ENCODE measurements around the gene BET1. TPM values are rescaled to one million over a fixed set of nuclear protein-coding genes. Genes with fewer than 3 reads are reported as not detected.
"Not testable (repeated sequence)": the region's sequence is repeated elsewhere in the genome, so short reads cannot be mapped to it uniquely, and the experiment has no call there.

BET1 gene, protein sequence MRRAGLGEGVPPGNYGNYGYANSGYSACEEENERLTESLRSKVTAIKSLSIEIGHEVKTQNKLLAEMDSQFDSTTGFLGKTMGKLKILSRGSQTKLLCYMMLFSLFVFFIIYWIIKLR
- total RNA-seq (2014; rRNA removed; shearing (Covaris generic)), result 60.7 and 61.6 TPM in 2 replicates

DNA sequence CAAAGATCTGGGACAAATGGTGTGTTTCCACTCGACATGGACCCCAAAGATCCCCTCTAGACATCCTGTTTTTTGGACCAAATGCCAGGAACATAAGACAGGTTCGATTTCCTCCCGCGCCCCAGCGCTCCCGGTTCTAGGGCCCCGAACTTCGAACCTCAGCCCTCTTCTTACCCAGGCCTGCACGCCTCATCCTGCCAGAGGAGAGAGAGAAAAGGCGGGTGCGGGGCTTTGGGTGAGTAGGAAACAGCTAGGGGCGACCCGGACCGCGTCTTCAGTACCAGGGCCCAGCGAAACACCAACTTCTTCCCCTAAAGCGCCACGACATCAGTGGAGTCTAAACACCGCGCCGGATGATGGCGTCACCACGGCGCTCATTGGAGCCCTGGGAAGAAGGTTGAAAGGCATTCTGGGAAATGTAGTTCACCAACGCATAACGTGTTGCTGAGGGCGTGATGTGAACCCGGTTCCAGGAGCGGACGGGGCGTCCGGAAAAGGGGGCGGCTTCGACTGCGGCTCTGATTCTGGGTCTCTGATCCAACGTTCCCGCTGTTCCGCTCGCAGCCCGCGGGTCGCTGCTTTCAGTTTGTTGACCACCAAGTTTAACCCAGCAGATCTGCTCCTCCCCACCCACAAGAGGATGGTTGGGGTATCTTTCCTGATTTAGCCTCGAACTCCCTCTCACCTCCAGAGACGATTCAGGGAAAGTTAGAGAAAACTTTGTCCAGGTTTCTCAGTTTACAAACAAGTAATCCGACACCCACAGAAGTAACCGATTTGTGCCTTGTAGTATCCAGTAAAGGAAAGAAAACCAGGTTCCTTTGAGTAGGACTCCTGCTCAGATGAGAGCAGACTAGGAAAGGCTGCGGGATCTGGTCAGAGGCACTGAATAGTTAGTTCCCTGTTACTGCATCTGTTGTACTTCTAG is at the start of gene BET1:
BET1 (minus strand) TSS at position 332 of the 928 bp plus-strand sequence; CDS start at position 193, 139 bp downstream.
- peak; percentile 97 for DNase-seq (ENCODE audit: low read depth)

DNA sequence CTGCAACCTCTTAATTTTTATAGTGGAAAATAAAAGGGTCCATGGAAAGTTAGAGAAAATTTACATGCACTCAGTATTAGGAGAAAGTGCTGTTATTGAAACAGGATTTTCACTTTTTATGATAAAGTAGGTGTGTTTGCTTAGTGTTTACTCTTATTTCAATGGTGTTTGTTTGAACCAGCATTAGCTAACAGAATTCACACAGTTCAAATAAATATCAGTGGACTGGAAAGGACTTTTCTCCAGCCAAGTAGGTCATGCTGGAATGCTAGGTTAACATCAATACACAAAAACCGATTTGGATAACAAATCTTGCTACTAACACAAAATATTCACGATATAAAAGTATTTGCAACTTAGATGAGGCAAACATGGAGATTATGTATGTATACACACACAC is 49.4 kb upstream of the BET1 start:
- DNase-seq (ENCODE audit: low read depth), result no peak

DNA sequence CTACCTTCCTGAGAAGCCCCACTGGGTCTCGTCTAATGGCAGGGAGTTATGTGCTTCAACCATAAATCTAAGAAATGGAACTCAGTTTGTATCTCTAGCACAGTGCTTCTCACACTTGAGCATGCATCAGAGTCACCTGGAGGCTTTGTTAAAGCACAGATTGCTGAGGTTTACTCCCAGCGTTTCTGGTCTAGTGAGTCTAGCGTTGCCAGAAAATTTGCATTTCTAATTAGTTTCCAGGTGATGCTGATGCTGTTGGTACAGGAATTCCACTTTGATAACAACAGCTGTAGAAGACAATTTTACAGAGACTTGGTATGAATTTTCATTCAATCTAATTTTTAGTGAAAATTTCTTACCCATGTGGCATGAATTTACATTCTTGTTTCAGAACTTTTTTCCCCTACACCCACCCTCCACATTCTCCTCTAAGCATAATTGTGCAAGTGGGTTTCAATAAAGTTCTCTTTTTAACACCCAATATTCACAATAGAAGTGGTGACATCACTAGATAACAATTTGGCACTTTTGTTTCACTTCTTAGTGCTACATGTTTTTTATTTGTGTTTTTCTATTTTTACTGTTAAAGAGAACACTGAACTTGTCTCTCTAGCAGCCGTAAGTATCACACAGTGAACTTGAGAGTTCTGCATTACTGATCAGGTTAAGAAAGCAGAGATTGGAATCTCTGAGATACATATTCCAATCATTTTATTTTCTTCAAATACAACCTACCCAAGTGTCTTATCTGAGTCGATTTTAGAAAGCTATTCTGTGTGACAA is 48.4 kb upstream of the BET1 start:
- no peak for DNase-seq (ENCODE audit: low read depth)

DNA sequence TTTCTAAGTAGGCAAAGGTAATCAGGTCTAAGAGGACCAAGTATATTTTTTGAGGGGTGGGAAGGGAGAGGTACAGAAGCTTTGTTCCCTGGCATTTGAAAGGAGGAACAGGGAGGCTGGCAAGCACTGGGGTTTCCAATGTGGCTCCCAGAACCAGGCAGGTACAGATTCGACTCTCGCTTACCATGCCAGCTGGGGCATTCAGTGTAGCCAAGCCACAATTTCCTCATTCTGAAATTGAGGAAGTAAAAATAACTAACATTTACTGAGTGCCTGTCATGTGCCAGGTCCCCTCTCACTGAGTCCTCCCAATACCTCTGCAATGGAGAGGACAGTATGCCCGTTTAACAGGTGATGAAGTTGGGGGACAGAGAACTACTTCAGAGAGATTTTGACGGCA is 45.9 kb upstream of the BET1 start:
- no peak for DNase-seq (ENCODE audit: low read depth)

DNA sequence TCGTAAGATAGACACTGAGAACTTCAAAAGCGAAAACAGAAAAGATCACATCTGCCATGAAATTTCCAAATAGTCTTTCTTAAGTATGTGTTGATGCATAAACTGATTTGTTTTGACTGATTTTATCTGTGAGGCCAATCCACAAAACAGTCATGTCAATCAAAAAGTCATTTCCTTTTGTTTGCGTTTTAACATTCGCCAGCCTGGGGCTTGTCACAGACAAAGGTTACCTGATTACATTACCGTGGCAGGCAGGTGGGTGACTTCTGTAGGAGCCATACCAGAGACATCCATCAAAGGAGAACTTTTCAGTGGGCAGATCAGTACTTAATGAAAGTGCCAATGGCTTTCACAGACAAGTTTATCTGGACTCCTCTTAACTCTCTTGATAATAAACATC is 45.5 kb upstream of the BET1 start:
- no peak for DNase-seq (ENCODE audit: low read depth)

DNA sequence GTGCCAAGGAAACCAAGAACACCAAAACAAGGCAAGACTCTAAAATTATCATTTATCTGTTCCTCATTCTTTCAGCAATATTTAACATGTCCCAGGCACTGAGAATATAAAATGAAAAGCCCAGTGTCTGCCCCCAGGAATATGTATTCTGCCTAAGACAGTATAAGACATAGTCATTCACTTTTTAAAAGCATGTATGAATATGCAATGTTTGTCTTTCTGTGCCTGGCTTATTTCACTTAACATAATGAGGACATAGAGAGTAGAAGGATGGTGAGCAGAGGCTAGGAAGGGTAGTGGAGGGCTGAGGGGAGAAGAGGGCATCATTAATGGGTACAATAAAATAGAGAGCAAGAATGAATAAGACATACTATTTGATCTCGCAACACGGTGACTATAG is 44.6 kb upstream of the BET1 start:
- DNase-seq (ENCODE audit: low read depth), result no peak

DNA sequence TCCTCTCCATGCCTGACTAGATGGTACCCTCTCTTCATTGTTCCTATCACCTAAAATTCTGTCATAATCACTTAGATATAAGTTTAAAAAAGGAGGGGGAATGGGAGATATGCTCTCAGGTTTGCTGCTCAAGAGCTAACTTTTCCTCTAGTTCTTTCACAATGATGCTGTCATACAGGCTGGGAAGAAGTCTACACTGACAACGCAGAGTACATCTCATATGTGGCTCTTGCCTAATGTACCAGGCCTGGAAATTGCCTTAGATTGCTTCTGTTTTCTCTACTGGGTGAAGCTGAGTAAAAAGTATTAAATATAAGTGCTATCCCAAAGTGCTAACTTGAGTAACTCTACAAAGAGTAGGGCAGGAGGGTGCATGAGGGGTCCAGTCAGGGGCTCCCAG is 43.8 kb upstream of the BET1 start:
- DNase-seq (ENCODE audit: low read depth), result no peak

DNA sequence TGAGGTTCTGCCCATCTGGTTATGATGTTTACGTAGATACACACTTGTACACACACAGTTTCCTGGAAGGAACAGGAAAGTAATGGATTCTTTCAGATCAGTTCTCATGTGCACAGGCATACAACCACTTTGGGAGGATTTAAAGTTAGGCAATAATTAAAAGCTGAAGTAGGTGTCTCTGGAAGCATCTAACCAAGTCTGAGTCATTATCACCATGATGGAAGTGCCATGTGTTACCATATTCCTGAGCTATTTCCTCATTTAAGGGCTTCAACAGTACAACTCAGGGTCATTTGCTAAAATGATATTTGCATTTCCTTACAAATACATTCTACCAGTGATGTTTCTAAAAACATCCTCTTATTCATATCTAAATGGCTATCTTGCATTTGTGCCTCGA is 41.4 kb upstream of the BET1 start:
- no peak for DNase-seq (ENCODE audit: low read depth)

DNA sequence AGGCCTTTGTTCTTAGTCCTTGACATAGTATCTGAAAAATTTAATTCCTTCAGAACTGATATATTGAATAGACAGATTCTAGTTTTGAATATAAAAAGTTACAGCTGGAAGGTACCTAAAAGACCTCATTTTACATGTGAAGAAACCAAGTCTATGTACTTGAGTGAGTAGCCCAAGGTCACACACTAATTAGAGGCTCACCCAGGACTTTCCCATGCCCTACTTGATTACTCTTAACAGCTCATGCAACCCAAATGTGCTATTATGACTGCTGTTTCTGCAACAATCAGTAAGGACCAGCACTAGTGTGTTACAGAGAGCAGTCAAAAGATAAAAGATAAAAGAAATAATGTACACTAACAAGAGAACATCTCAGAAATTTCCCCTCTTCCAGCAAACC is 40.7 kb upstream of the BET1 start:
- no peak for DNase-seq (ENCODE audit: low read depth)

DNA sequence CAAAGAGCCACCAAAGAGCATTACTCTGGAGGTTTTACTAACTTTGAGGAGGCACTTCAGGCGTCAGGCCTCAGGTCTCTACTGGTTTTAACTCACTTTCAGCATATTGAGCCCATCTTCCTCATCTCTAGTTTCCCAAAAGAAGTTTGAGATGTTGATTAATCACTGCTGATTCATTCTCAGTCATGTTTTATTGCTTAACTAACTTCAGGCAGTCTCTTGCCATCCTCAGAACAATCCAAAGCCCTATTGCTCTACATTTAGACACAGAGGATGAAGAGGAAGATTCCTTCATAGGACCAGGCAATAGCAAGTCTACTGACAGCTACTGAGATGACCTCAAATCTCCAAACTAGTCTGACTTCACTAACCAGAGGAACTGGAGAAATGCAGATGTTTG is 39.1 kb upstream of the BET1 start:
- peak; percentile 82 for DNase-seq (ENCODE audit: low read depth)

DNA sequence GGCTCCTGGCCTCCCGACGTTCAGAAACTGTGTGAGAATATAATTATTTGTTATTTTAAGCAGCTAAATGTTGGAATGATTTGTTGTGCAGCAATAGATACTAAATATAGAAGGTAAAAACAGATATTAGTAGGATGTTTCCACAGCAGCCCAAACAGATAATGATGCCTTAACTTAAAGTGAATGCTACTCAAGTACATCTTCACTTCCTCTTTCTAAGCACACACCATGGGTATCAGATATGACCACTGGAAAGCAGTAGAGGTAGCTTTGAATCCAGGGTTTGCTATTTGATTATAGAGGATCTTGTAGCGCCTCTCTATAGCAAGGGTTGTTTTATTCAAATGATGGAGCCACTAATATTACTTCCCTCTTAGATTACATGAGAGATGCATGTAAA is 38.2 kb upstream of the BET1 start:
- DNase-seq (ENCODE audit: low read depth), result no peak

DNA sequence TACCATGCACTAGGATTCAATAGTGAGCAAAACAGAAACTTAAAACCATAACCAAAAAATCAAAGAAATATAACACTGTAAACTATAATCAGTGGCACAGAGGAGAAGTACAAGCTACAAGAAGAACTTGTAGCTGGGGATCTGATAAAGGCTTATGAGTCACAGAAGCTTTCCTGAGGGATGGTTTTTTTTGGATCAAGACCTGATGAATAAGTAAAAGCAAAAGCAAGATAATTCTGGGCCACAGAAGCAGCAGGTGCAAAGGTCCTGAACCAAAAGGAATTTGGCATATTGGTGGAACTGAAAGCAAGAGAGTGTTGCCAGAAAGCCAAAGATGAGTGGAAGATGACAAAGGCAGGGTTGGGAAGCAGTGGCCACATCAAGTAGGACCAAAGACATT is 37.4 kb upstream of the BET1 start:
- peak; percentile 93 for DNase-seq (ENCODE audit: low read depth)

DNA sequence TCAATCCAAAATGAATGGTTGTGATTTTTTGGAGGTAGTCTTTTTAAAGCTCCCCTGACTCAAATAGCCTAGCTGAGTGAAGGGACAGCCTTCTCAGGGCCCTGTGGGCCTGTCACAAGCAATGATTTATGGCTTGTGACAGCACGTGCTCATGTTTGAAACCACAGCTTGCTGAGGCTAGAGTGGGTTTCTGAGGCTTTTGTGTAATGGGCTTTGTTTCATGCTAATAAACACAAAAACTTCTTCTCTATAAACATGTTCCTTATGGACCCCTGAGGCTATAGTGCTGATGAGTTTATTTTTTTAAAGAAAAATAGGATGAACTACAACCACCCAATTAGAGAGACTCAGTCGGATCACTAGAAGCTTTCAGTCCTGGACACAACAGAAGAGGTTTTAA is 36.1 kb upstream of the BET1 start:
- peak; percentile 65 for DNase-seq (ENCODE audit: low read depth)

DNA sequence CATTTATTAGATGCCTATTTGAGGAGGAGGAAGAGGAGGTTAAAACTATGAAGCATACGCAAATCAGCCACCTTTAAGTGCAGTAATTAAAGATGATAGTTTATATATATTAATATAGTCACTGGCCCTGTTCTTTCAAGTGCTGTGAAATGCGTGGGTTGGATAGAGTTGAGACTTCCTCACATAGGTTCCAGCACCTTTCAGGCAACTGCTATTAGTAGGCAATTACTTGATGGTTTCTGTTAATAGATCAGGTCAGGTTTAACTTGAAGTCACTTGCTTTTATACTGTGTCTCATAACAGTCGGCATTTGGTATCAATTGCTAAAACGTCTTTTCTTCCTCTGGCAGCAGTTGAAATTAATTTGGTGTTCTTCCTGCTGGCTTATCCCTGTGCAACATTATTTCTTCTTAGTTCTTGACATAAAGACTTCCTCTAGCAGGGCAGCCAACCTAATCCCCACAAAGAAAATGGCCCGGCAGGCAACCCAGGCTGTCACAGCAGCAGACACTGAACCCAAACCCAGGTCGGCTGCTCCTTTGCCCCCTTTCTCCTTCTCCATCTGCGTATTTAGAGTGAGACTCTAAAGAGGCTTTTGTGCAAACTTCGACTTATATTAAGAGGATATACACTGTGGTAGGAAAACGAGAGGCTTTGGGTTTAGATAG is 35.3 kb upstream of the BET1 start:
- no peak for DNase-seq (ENCODE audit: low read depth)

DNA sequence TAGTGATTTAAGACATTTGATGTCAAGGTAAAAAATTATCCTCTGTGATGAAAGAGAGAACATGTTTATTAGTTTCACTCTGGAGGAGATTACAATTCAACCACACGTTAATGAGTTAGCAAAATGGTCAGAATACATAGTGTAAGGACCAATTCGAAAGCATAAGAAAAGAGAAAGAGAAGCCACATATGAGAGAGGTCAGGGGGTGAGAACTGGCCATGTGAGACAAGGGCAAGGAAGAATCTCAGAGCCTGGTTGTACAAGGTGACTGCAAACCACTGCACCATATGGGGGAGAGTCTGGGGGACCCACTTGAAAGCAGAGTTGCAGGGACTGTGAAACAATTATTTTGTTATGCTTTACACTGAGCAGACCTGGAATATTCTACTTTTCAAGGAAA is 27.7 kb upstream of the BET1 start:
- no peak for DNase-seq (ENCODE audit: low read depth)

DNA sequence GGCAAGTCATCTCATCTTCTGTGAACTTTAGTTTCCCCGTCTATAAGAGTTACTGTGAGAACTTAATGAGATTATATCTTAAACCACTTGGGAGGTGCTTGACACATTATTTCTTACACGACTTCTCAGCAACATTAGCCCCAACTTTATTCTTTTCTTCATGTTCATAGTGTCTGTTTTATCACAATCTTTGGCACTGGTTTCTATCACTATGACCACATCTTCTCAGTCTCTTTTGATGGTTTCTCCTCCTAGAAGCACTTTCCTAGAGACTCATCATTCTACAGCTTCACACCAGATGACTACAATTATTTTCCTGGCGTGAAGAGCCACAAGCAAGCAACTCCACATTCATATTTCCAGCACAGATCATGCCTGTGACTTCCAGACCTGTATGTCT is 26.5 kb upstream of the BET1 start:
- no peak for DNase-seq (ENCODE audit: low read depth)

DNA sequence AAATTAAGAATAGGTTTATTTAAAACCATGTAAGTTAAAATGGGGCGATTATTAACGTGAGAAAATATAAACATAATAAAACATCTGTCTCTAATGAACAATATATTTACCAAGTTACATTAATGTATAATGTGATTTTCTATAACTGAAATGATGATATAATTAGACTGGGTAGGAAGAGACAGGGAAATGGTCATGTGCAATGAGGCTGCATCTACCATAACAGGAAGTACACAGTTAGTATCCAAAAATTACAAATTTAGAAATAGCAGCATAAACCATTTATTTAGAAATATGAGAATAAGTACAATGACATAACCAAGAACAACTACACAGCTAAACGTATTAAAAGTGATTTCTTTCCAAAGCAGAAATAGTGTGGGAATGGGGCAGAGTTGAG is 25.8 kb upstream of the BET1 start:
- DNase-seq (ENCODE audit: low read depth), result no peak

DNA sequence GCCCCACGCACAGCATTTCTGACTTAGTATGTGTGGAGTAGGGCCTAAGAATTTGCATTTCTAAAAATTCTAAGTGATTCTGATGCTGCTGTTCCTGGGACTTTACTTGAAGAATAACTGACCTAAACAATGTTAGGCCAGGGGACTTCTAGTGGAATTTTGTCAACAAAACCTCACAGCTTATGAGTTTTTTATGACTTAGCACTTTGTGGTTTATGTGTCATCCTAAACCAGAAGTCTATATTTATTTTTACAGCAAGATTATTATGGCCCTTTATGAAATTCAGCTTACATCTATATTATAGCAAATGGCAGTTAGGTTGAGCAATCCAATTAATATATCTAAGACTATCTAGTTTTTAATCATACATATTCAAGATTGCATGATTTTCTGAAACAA is 24.6 kb upstream of the BET1 start:
- peak; percentile 49 for DNase-seq (ENCODE audit: low read depth)

DNA sequence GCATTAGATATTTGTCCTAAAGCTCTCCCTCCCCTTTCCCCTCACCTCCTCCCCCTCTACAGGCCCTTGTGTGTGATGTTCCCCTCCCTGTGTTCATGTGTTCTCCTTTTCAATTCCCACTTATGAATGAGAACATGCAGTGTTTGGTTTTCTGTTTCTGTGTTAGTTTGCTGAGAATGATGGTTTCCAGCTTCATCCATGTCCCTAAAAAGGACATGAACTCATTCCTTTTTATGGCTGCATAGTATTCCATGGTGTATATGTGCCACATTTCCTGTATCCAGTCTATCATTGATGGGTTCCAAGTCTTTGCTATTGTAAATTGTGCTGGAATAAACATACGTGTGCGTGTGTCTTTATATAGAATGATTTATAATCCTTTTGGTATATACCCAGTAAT is 22.5 kb upstream of the BET1 start:
- not testable (repeated sequence) for DNase-seq (ENCODE audit: low read depth)

DNA sequence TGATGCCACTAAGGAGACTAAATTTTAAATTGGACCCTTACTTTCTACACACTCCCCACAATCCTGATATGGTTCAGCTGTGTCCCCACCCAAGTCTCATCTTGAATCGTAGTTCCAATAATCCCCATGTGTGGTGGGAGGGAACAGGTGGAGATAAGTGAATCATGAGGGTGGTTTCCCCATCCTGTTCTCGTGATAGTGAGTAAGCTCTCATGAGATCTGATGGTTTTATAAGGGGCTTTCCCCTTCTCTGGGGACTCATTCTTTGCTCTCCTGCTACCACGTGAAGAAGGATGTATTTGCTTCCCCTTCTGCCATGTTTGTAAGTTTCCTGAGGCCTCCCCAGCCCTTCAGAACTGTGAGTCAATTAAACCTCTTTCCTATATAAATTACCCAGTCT is 18.4 kb upstream of the BET1 start:
- DNase-seq (ENCODE audit: low read depth), result peak; percentile 62

DNA sequence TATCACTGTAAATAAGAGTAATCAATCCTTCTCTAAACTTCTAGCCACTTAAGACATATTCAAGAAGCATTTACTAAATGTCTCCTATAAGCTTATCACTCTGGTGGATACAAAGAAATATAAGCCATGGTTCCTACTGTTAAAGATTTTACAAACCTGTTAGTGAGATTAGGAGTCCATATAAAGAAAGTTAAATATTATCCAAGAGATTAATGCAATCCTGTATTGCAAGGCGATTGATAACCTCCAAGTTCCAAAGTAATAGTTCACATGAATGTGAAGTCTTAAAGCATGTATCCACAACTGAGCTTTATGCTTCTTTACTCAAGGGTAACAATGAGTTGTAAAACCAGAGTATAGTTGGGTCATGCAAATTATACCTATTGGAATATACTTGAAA is 12.6 kb upstream of the BET1 start:
- DNase-seq (ENCODE audit: low read depth), result no peak

DNA sequence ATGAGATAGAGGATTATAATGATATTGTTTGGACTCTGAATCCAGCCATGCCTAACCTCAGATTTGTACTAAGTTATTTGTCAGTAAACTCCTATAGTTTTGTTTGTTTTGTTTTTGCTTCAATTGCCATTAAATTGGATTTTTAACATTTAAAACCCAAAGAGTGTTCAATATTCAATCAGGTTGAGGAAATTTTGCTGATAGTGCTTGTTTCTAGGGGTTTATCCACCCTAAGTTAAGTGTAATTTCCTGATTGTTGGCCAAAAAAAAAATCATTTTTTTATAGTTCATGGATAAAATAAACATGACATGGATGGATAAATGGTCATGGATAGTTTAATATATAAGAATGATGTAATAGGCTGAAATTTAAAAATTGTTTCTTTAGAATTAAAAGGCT is 11.4 kb upstream of the BET1 start:
- DNase-seq (ENCODE audit: low read depth), result no peak
